Activated naive CD8-positive, alpha-beta T cell treated with anti-CD3 and anti-CD28 coated beads for 36 hours (primary cell): ENCODE measurements around the gene FASTK. TPM values are rescaled to one million over a fixed set of nuclear protein-coding genes. Genes with fewer than 3 reads are reported as not detected.

ENCODE experiments used
- DNase-seq: peaks from one replicate; pipeline ENCODE4 v3.0.0; 2021
- H3K27ac Mint-ChIP-seq: one replicate; pipeline ENCODE4 v1.8.0; 2022; ENCODE audit warnings: mild to moderate bottlenecking, moderate library complexity, mixed read lengths
- H3K27me3 Mint-ChIP-seq: one replicate; pipeline ENCODE4 v1.8.0; 2022; ENCODE audit warnings: mild to moderate bottlenecking, mixed read lengths
- H3K36me3 Mint-ChIP-seq: one replicate; pipeline ENCODE4 v1.8.0; 2021; ENCODE audit warnings: mild to moderate bottlenecking, mixed read lengths
- H3K4me1 Mint-ChIP-seq: one replicate; pipeline ENCODE4 v1.8.0; 2021; ENCODE audit warnings: mixed read lengths
- H3K4me3 Mint-ChIP-seq: one replicate; pipeline ENCODE4 v1.8.0; 2022; ENCODE audit warnings: mild to moderate bottlenecking, moderate library complexity, mixed read lengths
- H3K9me3 Mint-ChIP-seq: one replicate; pipeline ENCODE4 v1.8.0; 2022; ENCODE audit warnings: mixed read lengths
- total RNA-seq, 2 experiments: library from RNA; stranded (reverse); gene quantifications; one replicate each; pipeline ENCODE4 v1.2.3, GENCODE V29; 2021

Gene FASTK
- total RNA-seq, 2 experiments from 2014 or later: 65.9 to 68.7 TPM

- H3K4me3 Mint-ChIP-seq: no peak overlapping the region
- H3K36me3 Mint-ChIP-seq: no peaks in the 10 kb centered on the region
Measured at GRCh38 chr7:151091988-151092387, 11.4 kb upstream of the FASTK start.

GRCh38 chr7:151091431-151091830 is 10.8 kb upstream of the FASTK start:
- Mint-ChIP-seq H3K27me3 (peaks cover 7% of the 10 kb centered on the region), H3K36me3 (no peaks in the 10 kb centered on the region), H3K27ac (no peak overlapping the region), H3K4me3 (no peak overlapping the region), H3K4me1 (peaks cover 11% of the 10 kb centered on the region), H3K9me3 (no peaks in the 10 kb centered on the region)
- DNase-seq: no peak

More at GRCh38 chr7:151091988-151092387, 11.4 kb upstream of the FASTK start:
- Mint-ChIP-seq H3K9me3 (no peaks in the 10 kb centered on the region), H3K27ac (no peak overlapping the region), H3K27me3 (peaks cover 7% of the 10 kb centered on the region), H3K4me1 (peaks cover 11% of the 10 kb centered on the region)
- no peak for DNase-seq

GRCh38 chr7:151091003-151091402 is 10.4 kb upstream of the FASTK start:
- peaks cover 7% of the 10 kb centered on the region for H3K27me3 Mint-ChIP-seq
- peaks cover 11% of the 10 kb centered on the region for H3K4me1 Mint-ChIP-seq
- no peak overlapping the region for H3K4me3 Mint-ChIP-seq
- no peak for DNase-seq
- no peaks in the 10 kb centered on the region for H3K9me3 Mint-ChIP-seq
- no peak overlapping the region for H3K27ac Mint-ChIP-seq
- H3K36me3 Mint-ChIP-seq: no peaks in the 10 kb centered on the region

GRCh38 chr7:151089893-151090730 is 9.5 kb upstream of the FASTK start:
- peaks cover 16% of the 10 kb centered on the region for H3K27me3 Mint-ChIP-seq
- no peak overlapping the region for H3K27ac Mint-ChIP-seq
- no peaks in the 10 kb centered on the region for H3K36me3 Mint-ChIP-seq
- peaks cover 19% of the 10 kb centered on the region for H3K4me1 Mint-ChIP-seq
- no peak for DNase-seq
- H3K9me3 Mint-ChIP-seq: no peaks in the 10 kb centered on the region
- no peak overlapping the region for H3K4me3 Mint-ChIP-seq

- Mint-ChIP-seq H3K4me3 (peak overlapping the region; percentile 46), H3K4me1 (peaks cover 23% of the 10 kb centered on the region), H3K9me3 (no peaks in the 10 kb centered on the region), H3K36me3 (no peaks in the 10 kb centered on the region), H3K27ac (peak overlapping the region; percentile 36), H3K27me3 (peaks cover 24% of the 10 kb centered on the region)
- no peak for DNase-seq
Measured at GRCh38 chr7:151088856-151089699, 8.5 kb upstream of the FASTK start.

- Mint-ChIP-seq H3K36me3 (no peaks in the 10 kb centered on the region), H3K27me3 (peaks cover 24% of the 10 kb centered on the region), H3K4me1 (peaks cover 26% of the 10 kb centered on the region), H3K4me3 (peak overlapping the region; percentile 84), H3K9me3 (no peaks in the 10 kb centered on the region), H3K27ac (no peak overlapping the region)
- DNase-seq: no peak
Measured at GRCh38 chr7:151088019-151088855, 7.6 kb upstream of the FASTK start.

GRCh38 chr7:151087245-151088018 is 6.8 kb upstream of the FASTK start:
- Mint-ChIP-seq H3K9me3 (no peaks in the 10 kb centered on the region), H3K27ac (peak overlapping the region; percentile 63), H3K36me3 (no peaks in the 10 kb centered on the region), H3K4me3 (peak overlapping the region; percentile 84), H3K27me3 (peaks cover 24% of the 10 kb centered on the region), H3K4me1 (peaks cover 30% of the 10 kb centered on the region)
- peak; percentile 40 for DNase-seq

- Mint-ChIP-seq H3K9me3 (no peaks in the 10 kb centered on the region), H3K4me1 (peaks cover 32% of the 10 kb centered on the region), H3K36me3 (no peaks in the 10 kb centered on the region), H3K4me3 (peak overlapping the region; percentile 84), H3K27me3 (peaks cover 24% of the 10 kb centered on the region), H3K27ac (peak overlapping the region; percentile 82)
- peak; percentile 43 for DNase-seq
Measured at GRCh38 chr7:151086802-151087244, 6.2 kb upstream of the FASTK start.

- peak; percentile 57 for DNase-seq
- H3K9me3 Mint-ChIP-seq: no peaks in the 10 kb centered on the region
- peaks cover 24% of the 10 kb centered on the region for H3K27me3 Mint-ChIP-seq
- peak within 1 kb of the TSS; percentile 82 for H3K27ac Mint-ChIP-seq
- peak within 1 kb of the TSS; percentile 84 for H3K4me3 Mint-ChIP-seq
- peaks cover 34% of the 10 kb centered on the region for H3K4me1 Mint-ChIP-seq
- H3K36me3 Mint-ChIP-seq: no peaks in the 10 kb centered on the region
Measured at GRCh38 chr7:151085691-151086620, 5.3 kb upstream of the FASTK start, which contains the start of gene AGAP3. TSS of gene AGAP3 (plus strand) at chr7:151086475. CDS start at chr7:151086742, 267 bp downstream.

GRCh38 chr7:151085329-151085690 is 4.7 kb upstream of the FASTK start:
- peak overlapping the region; percentile 49 for H3K27ac Mint-ChIP-seq
- H3K27me3 Mint-ChIP-seq: peaks cover 24% of the 10 kb centered on the region
- H3K4me1 Mint-ChIP-seq: peaks cover 34% of the 10 kb centered on the region
- H3K36me3 Mint-ChIP-seq: no peaks in the 10 kb centered on the region
- no peaks in the 10 kb centered on the region for H3K9me3 Mint-ChIP-seq
- peak overlapping the region; percentile 81 for H3K4me3 Mint-ChIP-seq
- no peak for DNase-seq

GRCh38 chr7:151083824-151084160 is 3.2 kb upstream of the FASTK start:
- Mint-ChIP-seq H3K9me3 (no peaks in the 10 kb centered on the region), H3K36me3 (peaks cover 8% of the 10 kb centered on the region), H3K27ac (peak overlapping the region; percentile 25), H3K4me3 (peak overlapping the region; percentile 99), H3K27me3 (peaks cover 17% of the 10 kb centered on the region), H3K4me1 (peaks cover 37% of the 10 kb centered on the region)
- DNase-seq: no peak

- Mint-ChIP-seq H3K27ac (peak within 1 kb of the TSS; percentile 91), H3K36me3 (peaks cover 8% of the 10 kb centered on the region), H3K9me3 (no peaks in the 10 kb centered on the region), H3K4me3 (peak within 1 kb of the TSS; percentile 99), H3K27me3 (peaks cover 17% of the 10 kb centered on the region), H3K4me1 (peaks cover 35% of the 10 kb centered on the region)
- peak; percentile 87 for DNase-seq
Measured at GRCh38 chr7:151083071-151083823, 2.6 kb upstream of the FASTK start, which contains the start of gene TMUB1. TSS of gene TMUB1 (minus strand) at chr7:151083493. CDS start at chr7:151082563, 930 bp downstream.
